Measurements from ENCODE around the gene BPIFB4. TPM values are rescaled to one million over a fixed set of nuclear protein-coding genes. Genes with fewer than 3 reads are reported as not detected.

Gene BPIFB4
- total and polyA plus RNA-seq, 9 of the 15 experiments (the other 6 are each of a cell fraction or from before 2014, with no cell fraction given): not detected

DNA sequence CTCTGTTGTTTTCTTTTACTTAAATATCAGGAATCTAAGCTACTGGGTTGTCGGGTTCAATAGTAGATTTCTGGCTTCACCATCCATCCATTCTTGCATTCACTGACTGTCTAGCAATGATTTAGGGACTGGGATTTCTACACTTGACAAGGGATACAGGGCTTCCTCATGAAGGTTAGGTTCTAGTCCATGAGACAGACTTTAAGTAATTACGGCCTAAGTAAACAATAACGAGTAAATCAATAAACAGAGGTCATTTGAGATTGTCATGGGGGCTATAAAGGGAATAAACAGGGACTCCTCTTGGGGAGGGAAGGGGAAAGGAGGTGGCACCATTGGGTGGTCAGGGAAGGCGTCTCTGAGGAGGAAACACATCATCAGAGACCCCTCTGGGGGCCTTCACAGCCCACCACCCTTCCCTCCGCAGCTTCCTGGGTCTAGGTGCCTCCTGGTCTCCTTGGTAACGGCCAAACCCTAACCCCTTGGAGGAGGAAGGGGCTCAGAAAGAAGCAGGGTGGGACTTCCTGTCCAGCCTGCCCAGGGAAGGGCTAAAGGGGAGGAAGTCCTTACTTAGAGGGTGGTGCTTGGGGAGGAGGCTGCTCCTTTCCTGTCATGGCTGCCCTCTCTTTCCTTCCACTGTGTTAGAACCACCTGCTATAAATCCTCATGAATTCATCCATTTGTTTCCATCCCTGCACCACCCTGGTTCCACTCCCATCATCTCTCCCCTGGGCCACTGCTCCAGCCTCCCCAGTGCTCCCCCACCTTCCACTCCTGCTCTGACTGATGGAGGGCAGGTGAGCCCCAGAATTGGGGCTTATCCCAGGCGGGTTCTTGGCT is 33.3 kb downstream of the BPIFB4 start:
- no peaks in the 10 kb centered on the region for H3K79me2 ChIP-seq (ENCODE audit: control insufficient read depth, insufficient read depth, low read length)
- no peaks in the 10 kb centered on the region for H4K20me1 ChIP-seq (replicated peaks; ENCODE audit: control insufficient read depth, insufficient read depth, low read length)
- no peaks in the 10 kb centered on the region for H3K9me1 ChIP-seq (ENCODE audit: control insufficient read depth, insufficient read depth, low read length)
- H2AFZ ChIP-seq (ENCODE audit: low read depth, low read length): no peak overlapping the region
- DNase-seq (ENCODE audit: extremely low read depth in 1 of 4, low spot score in 3 of 4) (no peak), ATAC-seq (no peak), FAIRE-seq (no peak)
- no peaks in the 10 kb centered on the region for H3K36me3 ChIP-seq (ENCODE audit: control insufficient read depth, insufficient read depth, low read length)
- BruUV-seq (replicated peaks): no TSS peak
- H3K4me2 ChIP-seq (ENCODE audit: insufficient read depth, low read length): no peak overlapping the region
- H3K4me1 ChIP-seq (replicated peaks in 1 of 2; ENCODE audit: control insufficient read depth in 2 of 2, insufficient read depth in 2 of 2, low read length in 2 of 2): no peaks in the 10 kb centered on the region
- H3K9ac ChIP-seq (ENCODE audit: insufficient read depth in 1 of 2, low read depth in 2 of 2, low read length in 2 of 2): no peak overlapping the region
- CTCF ChIA-PET (ENCODE audit: low intra/inter-chr PET ratio): interaction anchor here (0.6 kb wide), 1 partner anchor 14 kb away, joined by 3 read pairs; no protein-coding TSS in a partner anchor
- H3K27me3 ChIP-seq (ENCODE audit: control insufficient read depth in 2 of 2, insufficient read depth in 2 of 2, low read length in 2 of 2): peaks cover 0 to 24% of the 10 kb centered on the region in 2 experiments; a peak in 1 of 5 replicates
- POLR2A ChIA-PET: interaction anchor here (0.6 kb wide), 1 partner anchor 11 kb away, joined by 4 read pairs; no protein-coding TSS in a partner anchor
- WGBS (ENCODE audit: insufficient coverage, low coverage, missing lambda C conversion rate): 2% methylated on average over 7 of the region's 7 CpGs
- H3K9me3 ChIP-seq (replicated peaks; ENCODE audit: control insufficient read depth, insufficient read depth, low read depth, low read length): no peaks in the 10 kb centered on the region
- intact Hi-C loops (cut with micrococcal nuclease): no loop called here
- in situ Hi-C loops (cut with MboI): no loop called here
- H3K27ac ChIP-seq (ENCODE audit: extremely low read depth, low read depth, low read length): no peak overlapping the region
- no peak overlapping the region for H3K4me3 ChIP-seq
- TF ChIP-seq MBD2 (IDR thresholded peaks at IDR 0.05; ENCODE audit: borderline replicate concordance, low read depth) (no peak), DMBX1 (CRISPR knock-in tag; IDR thresholded peaks at IDR 0.05; ENCODE audit: borderline replicate concordance) (no peak), NEUROD1 (IDR thresholded peaks at IDR 0.05; ENCODE audit: borderline replicate concordance, low read depth, low read length, partially characterized antibody) (no peak), LARP7 (IDR thresholded peaks at IDR 0.05) (no peak), CBX3 (IDR thresholded peaks at IDR 0.05; ENCODE audit: borderline replicate concordance in 1 of 2, low read length in 2 of 2) (no peak), ZNF644 (tag; IDR thresholded peaks at IDR 0.05; ENCODE audit: low read depth) (no peak), SPI1 (IDR thresholded peaks at IDR 0.05; ENCODE audit: borderline replicate concordance, low read depth, low read length) (no peak), CC2D1A (IDR thresholded peaks at IDR 0.05) (no peak), SMARCA4 (IDR thresholded peaks at IDR 0.05) (no peak), PTTG1 (tag; IDR thresholded peaks at IDR 0.05; ENCODE audit: low read depth) (no peak), ZFX (CRISPR knock-in tag; IDR thresholded peaks at IDR 0.05) (no peak), SREBF1 (IDR thresholded peaks at IDR 0.05; ENCODE audit: borderline replicate concordance, low read depth, low read length) (no peak)
- TF ChIP-seq, protein P1, sequence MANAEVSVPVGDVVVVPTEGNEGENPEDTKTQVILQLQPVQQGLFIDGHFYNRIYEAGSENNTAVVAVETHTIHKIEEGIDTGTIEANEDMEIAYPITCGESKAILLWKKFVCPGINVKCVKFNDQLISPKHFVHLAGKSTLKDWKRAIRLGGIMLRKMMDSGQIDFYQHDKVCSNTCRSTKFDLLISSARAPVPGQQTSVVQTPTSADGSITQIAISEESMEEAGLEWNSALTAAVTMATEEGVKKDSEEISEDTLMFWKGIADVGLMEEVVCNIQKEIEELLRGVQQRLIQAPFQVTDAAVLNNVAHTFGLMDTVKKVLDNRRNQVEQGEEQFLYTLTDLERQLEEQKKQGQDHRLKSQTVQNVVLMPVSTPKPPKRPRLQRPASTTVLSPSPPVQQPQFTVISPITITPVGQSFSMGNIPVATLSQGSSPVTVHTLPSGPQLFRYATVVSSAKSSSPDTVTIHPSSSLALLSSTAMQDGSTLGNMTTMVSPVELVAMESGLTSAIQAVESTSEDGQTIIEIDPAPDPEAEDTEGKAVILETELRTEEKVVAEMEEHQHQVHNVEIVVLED (CRISPR knock-in tag; IDR thresholded peaks at IDR 0.05): no peak
- TF ChIP-seq, protein P2, sequence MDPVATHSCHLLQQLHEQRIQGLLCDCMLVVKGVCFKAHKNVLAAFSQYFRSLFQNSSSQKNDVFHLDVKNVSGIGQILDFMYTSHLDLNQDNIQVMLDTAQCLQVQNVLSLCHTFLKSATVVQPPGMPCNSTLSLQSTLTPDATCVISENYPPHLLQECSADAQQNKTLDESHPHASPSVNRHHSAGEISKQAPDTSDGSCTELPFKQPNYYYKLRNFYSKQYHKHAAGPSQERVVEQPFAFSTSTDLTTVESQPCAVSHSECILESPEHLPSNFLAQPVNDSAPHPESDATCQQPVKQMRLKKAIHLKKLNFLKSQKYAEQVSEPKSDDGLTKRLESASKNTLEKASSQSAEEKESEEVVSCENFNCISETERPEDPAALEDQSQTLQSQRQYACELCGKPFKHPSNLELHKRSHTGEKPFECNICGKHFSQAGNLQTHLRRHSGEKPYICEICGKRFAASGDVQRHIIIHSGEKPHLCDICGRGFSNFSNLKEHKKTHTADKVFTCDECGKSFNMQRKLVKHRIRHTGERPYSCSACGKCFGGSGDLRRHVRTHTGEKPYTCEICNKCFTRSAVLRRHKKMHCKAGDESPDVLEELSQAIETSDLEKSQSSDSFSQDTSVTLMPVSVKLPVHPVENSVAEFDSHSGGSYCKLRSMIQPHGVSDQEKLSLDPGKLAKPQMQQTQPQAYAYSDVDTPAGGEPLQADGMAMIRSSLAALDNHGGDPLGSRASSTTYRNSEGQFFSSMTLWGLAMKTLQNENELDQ (CRISPR knock-in tag; IDR thresholded peaks at IDR 0.05; ENCODE audit: borderline replicate concordance): no peak
- TF ChIP-seq, protein P3, sequence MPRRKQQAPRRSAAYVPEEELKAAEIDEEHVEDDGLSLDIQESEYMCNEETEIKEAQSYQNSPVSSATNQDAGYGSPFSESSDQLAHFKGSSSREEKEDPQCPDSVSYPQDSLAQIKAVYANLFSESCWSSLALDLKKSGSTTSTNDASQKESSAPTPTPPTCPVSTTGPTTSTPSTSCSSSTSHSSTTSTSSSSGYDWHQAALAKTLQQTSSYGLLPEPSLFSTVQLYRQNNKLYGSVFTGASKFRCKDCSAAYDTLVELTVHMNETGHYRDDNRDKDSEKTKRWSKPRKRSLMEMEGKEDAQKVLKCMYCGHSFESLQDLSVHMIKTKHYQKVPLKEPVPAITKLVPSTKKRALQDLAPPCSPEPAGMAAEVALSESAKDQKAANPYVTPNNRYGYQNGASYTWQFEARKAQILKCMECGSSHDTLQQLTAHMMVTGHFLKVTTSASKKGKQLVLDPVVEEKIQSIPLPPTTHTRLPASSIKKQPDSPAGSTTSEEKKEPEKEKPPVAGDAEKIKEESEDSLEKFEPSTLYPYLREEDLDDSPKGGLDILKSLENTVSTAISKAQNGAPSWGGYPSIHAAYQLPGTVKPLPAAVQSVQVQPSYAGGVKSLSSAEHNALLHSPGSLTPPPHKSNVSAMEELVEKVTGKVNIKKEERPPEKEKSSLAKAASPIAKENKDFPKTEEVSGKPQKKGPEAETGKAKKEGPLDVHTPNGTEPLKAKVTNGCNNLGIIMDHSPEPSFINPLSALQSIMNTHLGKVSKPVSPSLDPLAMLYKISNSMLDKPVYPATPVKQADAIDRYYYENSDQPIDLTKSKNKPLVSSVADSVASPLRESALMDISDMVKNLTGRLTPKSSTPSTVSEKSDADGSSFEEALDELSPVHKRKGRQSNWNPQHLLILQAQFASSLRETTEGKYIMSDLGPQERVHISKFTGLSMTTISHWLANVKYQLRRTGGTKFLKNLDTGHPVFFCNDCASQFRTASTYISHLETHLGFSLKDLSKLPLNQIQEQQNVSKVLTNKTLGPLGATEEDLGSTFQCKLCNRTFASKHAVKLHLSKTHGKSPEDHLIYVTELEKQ (CRISPR knock-in tag; IDR thresholded peaks at IDR 0.05): no peak

All from K562 (cell line).